Calu3 (cell line): Measurements from ENCODE around the gene COL21A1. TPM values are rescaled to one million over a fixed set of nuclear protein-coding genes. Genes with fewer than 3 reads are reported as not detected.

ENCODE experiments used
- BruUV-seq: library from RNA; stranded (reverse); fragments of 400-500 nt; replicated peaks from 2 replicates; lab custom pipeline; 2021; lab: Mats Ljungman, UMichigan
- CTCF ChIA-PET: fragments of 300-600 bp; sonication (Branson Sonifier 250); formaldehyde crosslinking; loops from one replicate; lab custom pipeline; 2022; ENCODE audit warnings: antibody characterized with exemption; lab: Charles Lee
- DNase-seq: peaks from one replicate; pipeline ENCODE4 v3.0.0; 2022
- H3K27ac Mint-ChIP-seq: one replicate; pipeline ENCODE4 v1.8.0; 2022; ENCODE audit warnings: mixed read lengths; ENCODE audit not compliant: unreplicated experiment
- H3K27me3 Mint-ChIP-seq: one replicate; pipeline ENCODE4 v1.8.0; 2022; ENCODE audit warnings: mixed read lengths; ENCODE audit not compliant: unreplicated experiment
- H3K36me3 Mint-ChIP-seq: one replicate; pipeline ENCODE4 v1.8.0; 2022; ENCODE audit warnings: mild to moderate bottlenecking, moderate library complexity, mixed read lengths; ENCODE audit not compliant: insufficient read depth, unreplicated experiment
- H3K4me1 Mint-ChIP-seq: one replicate; pipeline ENCODE4 v1.8.0; 2022; ENCODE audit warnings: mild to moderate bottlenecking, low read depth, mixed read lengths; ENCODE audit not compliant: unreplicated experiment
- H3K4me3 Mint-ChIP-seq: one replicate; pipeline ENCODE4 v1.8.0; 2022; ENCODE audit warnings: mild to moderate bottlenecking, low read depth, moderate library complexity, mixed read lengths; ENCODE audit not compliant: unreplicated experiment
- H3K9me3 Mint-ChIP-seq: one replicate; pipeline ENCODE4 v1.8.0; 2022; ENCODE audit warnings: low read depth, mixed read lengths; ENCODE audit not compliant: unreplicated experiment
- CTCF ChIP-seq: fragments of 200-600 bp; IDR thresholded peaks from one replicate; pipeline ENCODE4 v1.8.0; 2022; ENCODE audit warnings: antibody characterized with exemption; ENCODE audit not compliant: unreplicated experiment
- intact Hi-C: fragments of 100-400 bp; cut with micrococcal nuclease; formaldehyde crosslinking; loops from one replicate; pipeline ENCODE4 v1.10.0; 2022; ENCODE audit not compliant: unreplicated experiment
- total RNA-seq: library from RNA; stranded (reverse); gene quantifications from 2 replicates; pipeline ENCODE4 v1.2.3, GENCODE V29; 2022

Gene COL21A1
- total RNA-seq, 1 experiment from 2014 or later = 1.8 TPM

- intact Hi-C loops = no loop called here
- Mint-ChIP-seq H3K9me3 (peaks cover 4% of the 10 kb centered on the region), H3K4me1 (no peaks in the 10 kb centered on the region), H3K27ac (no peak overlapping the region), H3K36me3 (no peaks in the 10 kb centered on the region), H3K4me3 (no peak overlapping the region), H3K27me3 (no peaks in the 10 kb centered on the region)
- CTCF ChIA-PET = no interaction called here
- TF ChIP-seq CTCF = no peak
- BruUV-seq = no TSS peak
- DNase-seq = no peak
Observed at GRCh38 chr6:56148488-56149186, 98.7 kb downstream of the COL21A1 start.

- TF ChIP-seq CTCF = no peak
- Mint-ChIP-seq H3K9me3 (no peaks in the 10 kb centered on the region), H3K27ac (no peak overlapping the region), H3K36me3 (no peaks in the 10 kb centered on the region), H3K27me3 (no peaks in the 10 kb centered on the region), H3K4me1 (no peaks in the 10 kb centered on the region), H3K4me3 (no peak overlapping the region)
- intact Hi-C loops = no loop called here
- BruUV-seq = no TSS peak
- CTCF ChIA-PET = interaction anchor here (1.7 kb wide), 1 partner anchor 8 kb away, joined by 5 read pairs; no protein-coding TSS in a partner anchor
- DNase-seq = no peak
Observed at GRCh38 chr6:56147766-56148165, 99.6 kb downstream of the COL21A1 start.

- H3K27me3 Mint-ChIP-seq = no peaks in the 10 kb centered on the region
- no TSS peak for BruUV-seq
- H3K4me3 Mint-ChIP-seq = no peak overlapping the region
- no peak for TF ChIP-seq CTCF
- no peak for DNase-seq
- CTCF ChIA-PET = no interaction called here
- no peaks in the 10 kb centered on the region for H3K9me3 Mint-ChIP-seq
- intact Hi-C loops = no loop called here
- no peaks in the 10 kb centered on the region for H3K4me1 Mint-ChIP-seq
- no peaks in the 10 kb centered on the region for H3K36me3 Mint-ChIP-seq
- H3K27ac Mint-ChIP-seq = no peak overlapping the region
Observed at GRCh38 chr6:56146086-56146485, 101.3 kb downstream of the COL21A1 start.

GRCh38 chr6:56145616-56146015 is 101.8 kb downstream of the COL21A1 start:
- no peak for TF ChIP-seq CTCF
- BruUV-seq = no TSS peak
- Mint-ChIP-seq H3K27me3 (no peaks in the 10 kb centered on the region), H3K9me3 (no peaks in the 10 kb centered on the region), H3K27ac (no peak overlapping the region), H3K4me3 (no peak overlapping the region), H3K36me3 (no peaks in the 10 kb centered on the region), H3K4me1 (no peaks in the 10 kb centered on the region)
- CTCF ChIA-PET = no interaction called here
- no peak for DNase-seq
- intact Hi-C loops = no loop called here
